ENCODE measurements around the gene TTLL12.

TTLL12 gene

GRCh38 chr22:43171019-43171491, 15.9 kb downstream of the TTLL12 start:
- no peak for DNase-seq (ENCODE audit: low spot score)
- in situ Hi-C loops (cut with MboI; ENCODE audit: low pct_unique_long_range_greater_than_20kb, low sequenced_read_pairs, unreplicated experiment) = no loop called here
- no peak for TF ChIP-seq CTCF (IDR thresholded peaks at IDR 0.05; ENCODE audit: extremely low read depth, insufficient read depth, missing control alignments)

- no peak for TF ChIP-seq CTCF (IDR thresholded peaks at IDR 0.05; ENCODE audit: extremely low read depth, insufficient read depth, missing control alignments)
- DNase-seq (ENCODE audit: low spot score) = no peak
- in situ Hi-C loops (cut with MboI; ENCODE audit: low pct_unique_long_range_greater_than_20kb, low sequenced_read_pairs, unreplicated experiment) = no loop called here
Measured at GRCh38 chr22:43170131-43170480, 16.8 kb downstream of the TTLL12 start.

GRCh38 chr22:43169310-43170130, 17.4 kb downstream of the TTLL12 start:
- in situ Hi-C loops (cut with MboI; ENCODE audit: low pct_unique_long_range_greater_than_20kb, low sequenced_read_pairs, unreplicated experiment) = no loop called here
- no peak for DNase-seq (ENCODE audit: low spot score)
- no peak for TF ChIP-seq CTCF (IDR thresholded peaks at IDR 0.05; ENCODE audit: extremely low read depth, insufficient read depth, missing control alignments)

GRCh38 chr22:43168471-43169309, 18.2 kb downstream of the TTLL12 start:
- in situ Hi-C loops (cut with MboI; ENCODE audit: low pct_unique_long_range_greater_than_20kb, low sequenced_read_pairs, unreplicated experiment) = no loop called here
- no peak for TF ChIP-seq CTCF (IDR thresholded peaks at IDR 0.05; ENCODE audit: extremely low read depth, insufficient read depth, missing control alignments)
- DNase-seq (ENCODE audit: low spot score) = no peak

- DNase-seq (ENCODE audit: low spot score) = no peak
- in situ Hi-C loops (cut with MboI; ENCODE audit: low pct_unique_long_range_greater_than_20kb, low sequenced_read_pairs, unreplicated experiment) = no loop called here
- no peak for TF ChIP-seq CTCF (IDR thresholded peaks at IDR 0.05; ENCODE audit: extremely low read depth, insufficient read depth, missing control alignments)
Measured at GRCh38 chr22:43167001-43167589, 19.8 kb downstream of the TTLL12 start.

GRCh38 chr22:43166132-43166930, 20.6 kb downstream of the TTLL12 start:
- in situ Hi-C loops (cut with MboI; ENCODE audit: low pct_unique_long_range_greater_than_20kb, low sequenced_read_pairs, unreplicated experiment) = no loop called here
- DNase-seq (ENCODE audit: low spot score) = no peak
- no peak for TF ChIP-seq CTCF (IDR thresholded peaks at IDR 0.05; ENCODE audit: extremely low read depth, insufficient read depth, missing control alignments)

Data from GM13977 (cell line).